NCI-H2029 (cell line): ENCODE results near the gene PTPN1.
"Not testable (repeated sequence)": the region's sequence is repeated elsewhere in the genome, so short reads cannot be mapped to it uniquely, and the experiment has no call there.

Experiments
- DNase-seq: peaks from one replicate; lab custom pipeline; 2025; lab: John Stamatoyannopoulos, UW

The PTPN1 gene

GRCh38 chr20:50610212-50610718 is 100.1 kb downstream of the PTPN1 start:
- no peak for DNase-seq

GRCh38 chr20:50611128-50611810 is 101.1 kb downstream of the PTPN1 start:
- no peak for DNase-seq

DNA sequence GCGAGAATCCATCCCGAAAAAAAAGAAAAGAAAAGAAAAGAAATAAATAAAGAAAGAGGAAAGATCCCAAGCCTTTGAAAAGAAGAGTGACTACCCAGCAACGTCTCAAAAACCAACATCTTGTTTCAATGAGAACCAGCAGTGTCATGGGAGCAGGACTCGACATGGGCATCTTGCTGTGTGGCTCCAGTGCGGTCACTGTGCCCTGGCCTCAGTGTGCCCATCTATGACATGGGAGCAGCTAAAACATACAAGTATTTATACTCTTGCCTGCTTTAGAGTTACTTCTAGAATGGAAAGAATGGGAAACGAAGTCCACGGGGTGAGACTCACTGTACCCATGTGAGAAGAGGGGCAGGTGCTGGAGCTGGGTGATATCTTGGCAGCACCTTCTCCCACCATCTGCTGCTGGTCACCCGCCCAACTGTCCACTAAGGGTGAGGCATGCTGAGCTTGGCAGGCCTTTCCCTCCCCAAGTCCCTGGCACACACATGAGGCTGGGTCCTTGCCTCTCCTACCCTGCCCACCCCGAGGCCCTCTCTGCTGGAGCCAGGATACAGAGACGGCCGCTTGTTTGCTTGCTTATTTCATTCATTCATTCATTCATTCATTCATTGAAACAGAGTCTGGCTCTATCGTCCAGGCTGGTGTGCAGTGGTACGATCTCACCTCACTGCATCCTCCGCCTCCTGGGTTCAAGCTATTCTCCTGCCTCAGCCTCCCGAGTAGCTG is 103.4 kb downstream of the PTPN1 start:
- DNase-seq, result no peak

GRCh38 chr20:50615407-50615806 is 105.2 kb downstream of the PTPN1 start:
- no peak for DNase-seq

DNA sequence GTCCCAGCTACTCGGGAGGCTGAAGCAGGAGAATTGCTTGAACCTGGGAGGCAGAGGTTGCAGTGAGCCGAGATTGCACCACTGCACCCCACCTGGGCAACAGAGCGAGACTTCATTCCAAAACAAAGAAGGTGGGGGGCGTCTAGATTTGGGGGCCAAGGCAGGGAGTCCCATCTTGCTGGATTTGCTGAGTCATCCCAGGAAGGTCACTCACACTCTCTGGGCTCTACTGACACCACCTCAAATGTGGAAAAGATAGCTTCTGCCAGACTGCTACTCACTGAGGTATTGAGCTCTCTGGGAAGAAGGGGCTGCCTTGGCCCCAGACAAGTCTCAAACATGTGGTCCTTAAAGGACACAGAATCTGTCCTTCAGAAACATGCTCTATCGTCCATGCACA is 106.8 kb downstream of the PTPN1 start:
- DNase-seq, result no peak

DNA sequence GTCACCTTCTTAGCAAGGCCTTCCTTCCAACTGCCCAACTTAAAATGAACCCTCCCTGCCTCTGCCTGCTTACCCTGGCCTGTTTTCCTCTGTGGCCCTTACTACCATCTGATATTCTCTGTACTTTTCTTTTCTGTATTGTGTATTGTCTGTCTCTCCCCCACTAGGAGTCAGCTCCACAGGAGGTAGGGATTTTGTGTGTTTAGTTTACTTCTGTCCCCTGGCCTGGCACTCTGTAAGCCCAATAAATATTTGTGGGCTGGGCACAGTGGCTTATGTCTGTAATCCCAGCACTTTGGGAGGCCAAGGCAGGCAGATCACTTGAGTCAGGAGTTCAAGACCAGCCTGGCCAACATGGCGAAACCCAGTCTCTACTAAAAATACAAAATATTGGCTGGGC is 108.4 kb downstream of the PTPN1 start:
- no peak for DNase-seq

- DNase-seq, result not testable (repeated sequence)
Observed at GRCh38 chr20:50620459-50620858, 110.3 kb downstream of the PTPN1 start.

GRCh38 chr20:50621068-50621665 is 111.0 kb downstream of the PTPN1 start:
- no peak for DNase-seq

DNA sequence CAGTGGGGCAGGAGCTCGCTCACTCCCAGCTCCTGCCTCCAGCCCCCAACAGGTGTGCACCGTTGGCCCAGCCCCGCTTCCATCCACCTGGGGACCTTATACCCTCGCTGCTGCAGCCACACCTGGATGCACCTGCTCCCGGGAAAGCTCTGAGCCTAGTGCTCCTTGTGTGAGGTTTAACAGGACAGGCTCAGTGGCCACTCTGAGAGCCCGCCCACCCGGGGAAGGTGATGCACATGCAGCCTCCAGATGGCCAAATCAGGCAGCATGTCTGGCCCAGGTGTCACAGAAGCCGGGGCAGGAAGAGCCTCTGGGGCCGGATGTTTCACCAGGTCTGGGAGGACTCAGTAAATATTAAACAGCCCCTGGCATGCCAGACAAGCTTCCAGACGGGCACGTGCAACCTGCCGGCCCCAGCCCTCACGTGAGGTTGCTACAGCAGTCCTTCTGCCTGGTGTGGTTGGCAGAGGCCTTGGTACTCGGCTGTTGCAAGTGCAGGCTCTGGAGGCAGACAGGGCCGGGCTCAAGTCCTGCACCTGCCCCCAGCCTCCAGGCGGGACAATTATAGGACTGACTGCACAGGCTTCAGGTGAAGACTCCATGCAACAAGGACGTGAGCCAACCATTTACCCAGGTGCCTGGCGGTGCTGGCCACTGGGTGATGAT is 114.3 kb downstream of the PTPN1 start:
- DNase-seq, result peak; percentile 95

DNA sequence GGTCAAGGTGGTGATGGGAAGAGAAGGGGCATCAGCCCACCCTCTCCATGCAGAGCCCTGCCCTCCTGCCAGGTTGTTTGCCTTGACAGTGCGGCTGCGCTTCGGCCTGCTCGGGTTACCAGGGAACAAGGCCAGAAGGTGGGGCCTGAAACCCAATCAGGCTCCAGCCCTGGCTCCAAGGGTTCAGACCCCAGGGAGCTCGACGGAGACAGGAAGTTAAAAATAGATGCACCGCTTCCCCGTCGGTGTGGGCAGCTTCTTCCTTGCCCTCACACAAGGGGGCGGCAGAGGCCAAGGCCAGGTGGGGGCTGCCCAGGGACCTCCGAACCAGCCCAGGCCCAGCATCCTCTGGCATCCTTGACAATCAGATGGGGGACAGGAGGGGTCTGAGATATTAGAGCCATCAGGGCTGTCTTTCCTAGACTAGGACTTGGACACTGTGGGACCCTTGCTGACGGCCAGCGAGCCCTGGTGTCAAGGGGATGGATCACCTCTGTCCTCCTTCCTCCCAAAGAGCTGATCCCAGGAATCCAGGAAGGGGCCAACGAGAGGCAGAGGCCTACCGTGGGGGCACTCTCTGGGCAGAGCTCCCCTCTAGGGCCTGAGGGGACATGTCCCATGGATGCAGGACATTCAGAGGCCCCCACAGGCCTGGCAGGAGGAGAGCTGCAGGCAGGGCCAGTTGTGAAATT is 115.9 kb downstream of the PTPN1 start:
- DNase-seq, result peak; percentile 80

GRCh38 chr20:50627747-50628146 is 117.6 kb downstream of the PTPN1 start:
- no peak for DNase-seq

- no peak for DNase-seq
Observed at GRCh38 chr20:50628332-50628731, 118.1 kb downstream of the PTPN1 start.

DNA sequence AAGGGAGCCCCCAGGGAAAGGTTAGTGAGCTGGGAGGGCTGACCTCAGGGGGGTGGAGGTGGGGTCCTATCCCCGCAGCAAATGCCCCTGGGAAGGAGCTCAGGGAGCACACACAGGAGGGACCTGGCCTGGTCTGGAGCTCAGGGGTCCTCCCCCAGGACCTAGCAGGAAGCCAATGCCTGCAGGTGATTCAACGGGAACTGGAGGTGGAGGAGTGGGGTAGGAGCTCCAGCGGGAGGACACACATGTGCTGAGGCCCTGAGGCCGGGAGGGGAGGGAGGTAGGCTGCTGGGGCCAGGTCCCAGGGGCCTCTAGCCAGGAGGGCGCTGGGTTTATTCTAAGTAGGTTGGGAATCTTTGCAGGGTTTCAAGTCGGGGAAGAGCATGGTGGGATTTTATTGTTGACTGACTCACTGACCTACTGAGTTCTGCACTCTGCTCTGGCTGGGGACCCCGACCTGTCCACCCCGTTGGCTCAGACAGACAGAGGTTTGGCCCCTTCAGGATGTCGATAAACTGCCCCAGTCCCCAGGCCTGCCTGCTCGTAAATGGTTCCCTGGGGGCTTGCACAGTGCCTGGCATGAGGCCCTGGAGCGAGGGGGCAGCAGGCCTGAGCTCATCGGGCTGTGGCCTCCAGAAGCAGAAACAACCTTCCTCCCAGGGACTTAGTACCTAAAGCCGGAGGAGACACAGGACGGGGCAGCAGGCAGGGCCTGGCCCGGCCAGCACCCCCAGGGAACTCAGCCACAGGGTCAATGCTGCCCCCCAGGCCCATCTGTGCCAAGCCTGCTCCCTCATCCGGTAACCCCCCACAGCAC is 118.9 kb downstream of the PTPN1 start:
- DNase-seq, result no peak

- DNase-seq, result no peak
Observed at GRCh38 chr20:50629670-50630045, 119.5 kb downstream of the PTPN1 start.

DNA sequence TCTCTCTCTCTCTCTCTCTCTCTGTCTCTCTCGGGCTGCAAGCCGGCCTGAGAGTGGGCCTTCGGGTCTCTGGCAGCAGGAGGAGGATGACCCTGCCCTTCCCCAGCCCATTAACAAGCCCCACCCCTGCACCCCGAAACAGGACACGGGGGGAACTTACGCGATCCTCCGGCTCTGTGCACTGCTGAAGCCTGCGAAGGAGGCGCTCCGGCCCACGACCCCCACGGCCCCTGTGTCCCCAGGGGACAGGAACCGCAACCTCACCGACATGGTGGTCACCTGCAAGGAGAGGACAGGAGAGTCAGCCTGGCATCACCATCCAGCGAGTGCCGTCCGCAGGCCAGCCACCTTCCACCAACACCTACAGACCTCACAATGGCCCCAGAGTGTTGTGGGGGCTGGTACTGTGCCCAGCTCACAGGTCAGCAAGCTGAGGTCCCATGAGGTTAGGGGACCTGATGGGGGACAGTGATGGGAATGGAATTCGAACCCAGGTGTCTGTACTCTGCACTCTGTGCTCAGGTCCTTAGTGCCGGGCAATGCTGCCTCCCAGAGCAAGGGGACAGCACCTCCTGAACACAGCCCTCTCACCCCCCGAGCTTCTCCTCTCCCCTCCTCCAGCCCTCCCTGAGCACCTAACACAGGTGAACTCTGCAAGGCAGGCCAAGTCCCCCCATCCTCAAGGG is 120.5 kb downstream of the PTPN1 start:
- DNase-seq, result no peak

DNA sequence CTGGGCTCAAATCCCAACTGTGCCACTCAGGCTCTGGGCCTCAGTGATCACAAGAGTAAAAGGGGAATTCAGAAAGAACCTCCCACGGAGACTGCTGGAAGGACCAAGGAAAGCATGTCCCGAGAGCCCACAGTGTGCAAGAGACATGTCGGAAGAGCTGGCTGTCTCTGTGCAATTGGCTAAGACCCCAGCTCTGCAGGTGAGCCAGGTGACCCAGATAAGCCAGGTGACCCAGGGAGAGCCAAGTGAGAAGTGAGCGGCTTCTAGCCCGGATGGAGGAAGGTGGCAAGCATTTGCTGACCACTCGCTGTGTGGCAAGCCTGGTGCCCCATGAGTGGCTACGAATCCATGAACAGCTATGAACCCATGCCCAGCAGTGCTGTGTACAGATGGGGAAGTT is 122.1 kb downstream of the PTPN1 start:
- DNase-seq, result no peak

GRCh38 chr20:50632701-50633100 is 122.5 kb downstream of the PTPN1 start:
- DNase-seq, result no peak

DNA sequence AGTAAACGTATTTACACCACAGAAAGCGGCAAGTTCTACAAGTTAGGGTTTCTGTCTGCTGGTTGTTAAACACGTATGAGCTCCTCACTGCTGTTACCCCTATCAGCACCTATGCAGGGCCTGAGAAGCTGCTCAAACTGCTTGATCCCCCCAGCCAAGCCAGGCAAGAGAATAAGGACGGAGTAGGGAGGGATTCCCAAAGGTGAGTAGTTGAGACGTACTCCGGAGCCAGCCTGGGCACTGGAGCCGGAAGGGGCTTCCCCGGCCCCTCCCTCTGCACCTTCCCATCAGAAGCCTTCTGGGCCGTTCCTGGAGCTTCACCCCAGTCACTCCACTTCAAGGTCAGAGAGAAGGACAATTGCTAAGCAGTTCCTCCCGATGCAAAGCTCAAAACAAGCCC is 123.2 kb downstream of the PTPN1 start:
- no peak for DNase-seq

DNA sequence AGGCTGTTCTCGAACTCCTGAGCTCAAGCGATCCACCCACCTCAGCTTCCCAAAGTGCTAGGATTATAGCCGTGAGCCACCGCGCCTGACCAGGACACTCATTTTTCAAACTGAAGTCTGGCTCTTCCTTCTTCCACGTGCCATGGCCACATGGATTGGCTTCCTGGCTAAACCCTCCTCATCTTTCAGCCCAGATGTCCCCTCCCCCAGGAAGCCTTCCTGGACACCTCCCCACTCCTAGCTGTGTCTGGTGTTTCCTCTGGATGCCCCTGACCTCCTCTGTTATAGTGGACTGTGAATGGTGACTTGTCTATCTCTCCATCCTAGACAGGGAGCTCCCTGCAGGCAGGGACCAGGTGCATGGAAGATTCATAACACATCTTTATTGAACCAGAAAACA is 124.0 kb downstream of the PTPN1 start:
- DNase-seq, result no peak
